GM10266 (cell line): ENCODE data around the gene C12orf43.
A peak's percentile ranks its signal among the peaks of the same experiment; 100 is the strongest.

ENCODE experiments used
- DNase-seq: peaks from one replicate; pipeline ENCODE4 v3.0.0; 2012; ENCODE audit errors: extremely low spot score
- CTCF ChIP-seq: IDR thresholded peaks from 2 replicates; pipeline ENCODE4 v1.5.1; 2012; ENCODE audit warnings: mild to moderate bottlenecking, low read depth; ENCODE audit not compliant: control insufficient read depth, insufficient read depth; ENCODE audit errors: missing control alignments

C12orf43 gene

GRCh38 chr12:121038861-121039668, 22.8 kb upstream of the C12orf43 start, which contains the start of gene OASL:
OASL (minus strand) TSS chr12:121039246; CDS start chr12:121038971, 275 bp downstream.
- peak; percentile 47 for DNase-seq
- TF ChIP-seq CTCF, result no peak

- no peak for TF ChIP-seq CTCF
Observed at GRCh38 chr12:121036810-121037326, 20.6 kb upstream of the C12orf43 start.

GRCh38 chr12:121034616-121035305, 18.5 kb upstream of the C12orf43 start:
- DNase-seq, result no peak
- TF ChIP-seq CTCF, result no peak

More at GRCh38 chr12:121036810-121037326, 20.6 kb upstream of the C12orf43 start:
- no peak for DNase-seq

GRCh38 chr12:121033625-121034349, 17.5 kb upstream of the C12orf43 start:
- DNase-seq, result no peak
- TF ChIP-seq CTCF, result no peak

- TF ChIP-seq CTCF, result no peak
- no peak for DNase-seq
Observed at GRCh38 chr12:121030576-121031212, 14.4 kb upstream of the C12orf43 start.

- TF ChIP-seq CTCF, result no peak
- no peak for DNase-seq
Observed at GRCh38 chr12:121026274-121027045, 10.2 kb upstream of the C12orf43 start.
